Cardiac septum (tissue), 1 donor: ENCODE measurements around the gene HIBADH. TPM values are rescaled to one million over a fixed set of nuclear protein-coding genes. Genes with fewer than 3 reads are reported as not detected.
"Not testable (repeated sequence)": the region's sequence is repeated elsewhere in the genome, so short reads cannot be mapped to it uniquely, and the experiment has no call there.

Experiments used
- DNase-seq: peaks from one replicate; pipeline ENCODE4 v3.0.0-alpha.2; 2020; ENCODE audit warnings: low spot score
- intact Hi-C: fragments of 100-400 bp; cut with DNase I; formaldehyde crosslinking; loops from one replicate; pipeline ENCODE4 v1.14.0; 2022
- total RNA-seq: library from RNA; stranded (reverse); fragmentation: NEBNext Ultra II Directional; extraction: Animal tissue kit (Norgen Biotek cat#: 25700); gene quantifications from one replicate; pipeline ENCODE4 v1.2.1, GENCODE V29; 2021
- donor health status: DM: no; HTN: no; CAD: no.

Gene HIBADH
- total RNA-seq, 1 donor from 2014 or later = 54.8 TPM

DNA sequence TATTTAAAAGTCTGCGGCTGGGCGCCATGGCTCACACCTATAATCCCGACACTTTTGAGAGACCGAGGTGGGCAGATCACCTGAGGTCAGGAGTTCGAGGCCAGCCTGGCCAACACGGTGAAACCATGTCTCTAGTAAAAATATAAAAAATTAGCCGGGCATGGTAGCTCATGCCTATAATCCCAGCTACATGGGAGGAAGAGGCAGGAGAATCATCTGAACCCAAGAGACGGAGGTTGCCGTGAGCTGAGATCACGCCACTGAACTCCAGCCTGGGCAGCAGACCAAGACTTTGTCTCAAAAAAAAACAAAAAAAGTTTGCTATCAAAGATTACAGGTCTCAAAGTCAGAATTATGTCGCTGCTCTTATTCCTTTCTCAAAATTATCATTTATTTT is 55.5 kb downstream of the HIBADH start:
- DNase-seq = no peak
- intact Hi-C loops = no loop called here

DNA sequence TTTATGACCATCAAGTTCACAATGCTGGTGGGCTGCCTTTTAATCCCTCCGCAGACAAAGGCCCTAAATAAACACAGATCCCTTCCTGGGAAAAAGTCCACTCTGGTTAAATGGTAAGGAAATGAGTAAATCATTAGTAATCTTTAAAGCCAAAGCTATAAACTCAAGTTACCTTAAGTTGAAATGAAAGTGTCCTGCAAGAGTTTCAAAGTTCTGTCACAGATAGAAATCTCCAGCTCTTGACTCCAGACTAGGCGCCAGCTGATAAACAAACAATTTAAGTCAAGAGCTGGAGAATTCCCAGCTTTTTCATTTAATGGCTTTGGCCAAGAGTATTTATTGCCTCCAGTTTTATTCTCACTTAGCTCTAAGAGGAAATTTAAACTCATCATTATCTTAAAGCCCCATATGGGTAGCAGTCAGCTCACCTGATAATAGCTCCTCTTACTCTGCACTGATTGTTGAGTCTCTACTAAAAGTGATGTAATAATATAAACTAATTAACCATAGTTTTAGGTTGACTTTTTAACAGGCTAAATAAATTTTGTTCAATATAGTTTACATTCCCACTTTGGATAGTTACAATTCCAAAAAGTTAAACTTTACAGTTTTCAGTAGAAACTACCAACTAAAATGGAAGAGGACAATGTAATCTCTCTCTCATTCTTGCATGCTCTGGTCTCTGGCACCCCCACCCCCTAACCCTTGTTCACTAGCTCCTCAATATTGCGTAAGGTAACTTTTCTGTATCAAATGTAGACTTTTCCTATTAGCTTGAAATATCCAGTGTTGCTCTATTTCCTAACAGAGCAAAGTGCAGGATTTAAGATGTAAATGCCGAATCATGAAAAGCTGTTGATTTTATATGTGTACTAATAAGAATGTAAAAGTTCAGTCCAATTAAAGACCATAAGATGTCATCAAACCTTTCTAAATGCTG is 56.1 kb downstream of the HIBADH start:
- DNase-seq = no peak
- intact Hi-C loops = no loop called here

DNA sequence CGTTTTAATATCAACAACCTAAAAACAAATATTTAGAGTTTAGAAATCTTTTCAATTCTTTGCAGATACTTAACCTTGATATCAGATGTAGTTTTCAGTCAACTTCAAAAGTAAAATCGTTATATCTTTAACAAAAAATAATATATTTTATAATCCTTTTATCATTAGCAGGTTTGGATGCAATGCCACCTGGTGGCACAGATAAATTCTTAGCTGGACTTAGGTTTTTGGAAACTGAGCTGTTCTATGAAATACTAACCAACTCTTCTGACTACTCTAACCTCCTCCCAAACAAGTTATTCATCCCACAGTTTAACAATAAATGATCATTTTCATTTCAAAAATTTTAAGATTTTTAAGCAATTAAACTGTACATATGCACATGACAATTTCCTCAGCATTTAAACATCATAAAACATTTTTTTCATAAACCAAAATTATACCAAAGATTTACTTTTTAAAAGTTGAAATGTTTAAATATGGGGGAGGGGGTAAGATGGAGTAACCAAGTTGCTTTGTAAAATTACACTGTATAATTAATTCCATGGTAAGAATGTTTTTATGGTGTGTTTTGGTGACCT is 56.9 kb downstream of the HIBADH start:
- no peak for DNase-seq
- intact Hi-C loops = no loop called here

DNA sequence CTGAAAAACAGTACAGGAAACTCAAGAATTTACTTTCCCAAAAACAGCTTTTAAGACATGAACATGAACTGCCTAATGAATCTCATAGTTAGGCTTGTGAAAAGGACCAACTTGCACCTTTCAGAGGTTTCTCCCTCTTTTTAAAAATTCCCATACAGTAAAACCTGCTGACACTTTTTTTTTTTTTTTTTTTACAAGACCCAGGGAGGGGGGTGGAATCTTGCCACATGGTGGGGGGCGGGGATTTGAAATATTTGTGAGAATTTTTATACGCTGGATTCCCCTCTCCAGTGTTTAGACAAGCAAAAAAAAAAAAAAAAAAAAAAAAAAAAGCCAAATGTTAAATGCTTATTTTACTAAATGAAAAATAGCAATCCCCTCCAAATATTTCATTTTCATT is 57.4 kb downstream of the HIBADH start:
- intact Hi-C loops = no loop called here
- no peak for DNase-seq

DNA sequence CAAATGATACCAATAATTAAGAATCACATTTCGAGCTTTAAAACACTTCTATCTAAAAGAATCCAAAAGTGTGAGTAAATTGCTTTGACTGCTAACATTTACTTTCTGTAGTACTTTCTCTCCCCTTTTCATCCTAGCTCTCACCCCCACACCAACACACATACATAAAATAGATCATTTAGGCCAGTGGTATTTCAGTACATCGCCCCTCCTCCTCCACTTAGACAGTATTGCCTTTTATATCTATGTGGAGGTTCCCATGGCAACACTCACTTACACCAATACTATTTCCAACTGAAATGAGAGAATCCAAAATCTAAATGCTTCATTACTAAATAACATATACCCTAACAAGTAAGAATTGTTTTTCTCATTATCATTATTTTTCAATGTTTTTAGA is 58.9 kb downstream of the HIBADH start:
- intact Hi-C loops = no loop called here
- DNase-seq = no peak

GRCh38 chr7:27602766-27603165 is 59.9 kb downstream of the HIBADH start:
- DNase-seq = no peak
- intact Hi-C loops = no loop called here

GRCh38 chr7:27601217-27601616 is 61.5 kb downstream of the HIBADH start:
- intact Hi-C loops = no loop called here

DNA sequence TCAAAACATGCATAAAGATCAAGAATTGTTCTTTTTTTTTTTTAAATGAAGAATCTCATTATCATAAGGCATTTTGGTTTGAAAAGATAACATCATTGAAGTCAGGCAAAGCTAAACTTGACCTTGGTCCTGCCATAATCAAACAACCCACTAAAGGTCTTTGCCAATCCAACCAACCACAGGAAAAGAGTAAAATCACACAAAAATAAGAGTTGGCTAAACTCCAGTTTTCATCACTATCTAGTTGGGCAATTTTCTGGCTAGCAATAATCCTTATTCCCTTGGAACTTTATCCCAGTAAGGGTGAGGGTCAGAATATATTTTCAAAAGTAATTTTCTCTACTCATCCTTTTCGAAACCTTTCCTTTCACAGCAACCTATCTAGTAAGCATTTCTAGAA is 62.4 kb downstream of the HIBADH start:
- no peak for DNase-seq
- intact Hi-C loops = no loop called here

More at GRCh38 chr7:27601217-27601616, 61.5 kb downstream of the HIBADH start:
- no peak for DNase-seq

GRCh38 chr7:27595009-27595408 is 67.7 kb downstream of the HIBADH start:
- intact Hi-C loops = no loop called here
- no peak for DNase-seq

- no peak for DNase-seq
- intact Hi-C loops = no loop called here
Measured at GRCh38 chr7:27593226-27593625, 69.5 kb downstream of the HIBADH start.

- intact Hi-C loops = no loop called here
- no peak for DNase-seq
Measured at GRCh38 chr7:27590416-27590815, 72.3 kb downstream of the HIBADH start.

GRCh38 chr7:27587429-27587828 is 75.3 kb downstream of the HIBADH start:
- intact Hi-C loops = no loop called here
- DNase-seq = no peak

DNA sequence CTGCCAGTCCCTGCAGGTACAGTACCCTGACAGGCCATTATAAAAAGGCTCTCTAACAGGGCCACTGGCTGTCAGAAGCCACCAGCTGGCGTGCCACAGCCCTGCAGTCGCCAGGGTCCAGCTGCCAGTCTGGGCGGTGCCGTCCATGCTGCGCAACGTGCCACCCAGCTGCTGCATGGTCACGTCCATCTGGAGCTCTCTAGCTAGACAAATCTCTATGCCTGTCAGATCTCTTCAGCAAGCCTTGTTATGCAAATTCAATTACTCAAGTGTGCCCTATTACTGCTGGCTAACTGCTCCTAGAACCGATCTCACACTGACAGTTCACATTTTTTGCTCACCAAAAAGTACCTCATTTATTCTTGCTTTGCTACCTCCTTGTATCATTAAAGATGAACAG is 75.9 kb downstream of the HIBADH start:
- intact Hi-C loops = no loop called here
- no peak for DNase-seq

- intact Hi-C loops = no loop called here
Measured at GRCh38 chr7:27585781-27586447, 76.8 kb downstream of the HIBADH start.

GRCh38 chr7:27581906-27582305 is 80.8 kb downstream of the HIBADH start:
- DNase-seq = no peak
- intact Hi-C loops = no loop called here

More at GRCh38 chr7:27585781-27586447, 76.8 kb downstream of the HIBADH start:
- DNase-seq = no peak

- no peak for DNase-seq
Measured at GRCh38 chr7:27581119-27581518, 81.6 kb downstream of the HIBADH start.

DNA sequence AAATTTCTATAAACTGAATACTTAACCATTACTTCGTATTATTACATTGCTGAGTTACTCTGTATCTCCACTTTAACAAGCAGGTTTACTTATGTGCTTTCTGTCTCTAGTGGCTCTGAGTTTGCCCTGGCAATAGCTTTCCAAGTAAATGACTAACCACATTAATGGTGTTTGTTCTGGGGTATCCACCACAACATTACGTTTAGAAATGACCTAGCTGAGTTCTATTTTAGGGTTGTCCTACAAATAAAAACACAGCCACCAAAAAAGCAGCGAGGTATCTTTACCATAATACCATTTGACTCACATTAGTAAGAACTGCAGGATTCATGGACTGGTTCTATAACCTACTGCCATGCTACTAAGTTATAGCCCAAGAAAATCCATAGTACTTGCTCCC is 83.1 kb downstream of the HIBADH start:
- intact Hi-C loops = loop anchor here (5.0 kb wide), 1 partner anchor 367 kb away; no protein-coding TSS in a partner anchor

More at GRCh38 chr7:27581119-27581518, 81.6 kb downstream of the HIBADH start:
- intact Hi-C loops = no loop called here

GRCh38 chr7:27578169-27578568 is 84.5 kb downstream of the HIBADH start:
- intact Hi-C loops = loop anchor here (5.0 kb wide), 1 partner anchor 366 kb away; no protein-coding TSS in a partner anchor

More for the DNA sequence above, 83.1 kb downstream of the HIBADH start:
- DNase-seq = no peak

GRCh38 chr7:27576360-27576944 is 86.2 kb downstream of the HIBADH start:
- intact Hi-C loops = loop anchor here (5.0 kb wide), 1 partner anchor 364 kb away; no protein-coding TSS in a partner anchor
- DNase-seq = no peak

More at GRCh38 chr7:27578169-27578568, 84.5 kb downstream of the HIBADH start:
- not testable (repeated sequence) for DNase-seq

- DNase-seq = no peak
- intact Hi-C loops = loop anchor here (5.0 kb wide), 1 partner anchor 363 kb away; no protein-coding TSS in a partner anchor
Measured at GRCh38 chr7:27575613-27576012, 87.1 kb downstream of the HIBADH start.
